Activated T-cell treated with anti-CD3 and anti-CD28 coated beads, Interleukin-2, amount 50 U/mL, for 48 hours (primary cell): ENCODE results near the gene MAP1LC3B.

Source experiments
- DNase-seq, 2 experiments: peaks; one replicate each; pipeline ENCODE4 v3.0.0-alpha.2; 2020

The MAP1LC3B gene

DNA sequence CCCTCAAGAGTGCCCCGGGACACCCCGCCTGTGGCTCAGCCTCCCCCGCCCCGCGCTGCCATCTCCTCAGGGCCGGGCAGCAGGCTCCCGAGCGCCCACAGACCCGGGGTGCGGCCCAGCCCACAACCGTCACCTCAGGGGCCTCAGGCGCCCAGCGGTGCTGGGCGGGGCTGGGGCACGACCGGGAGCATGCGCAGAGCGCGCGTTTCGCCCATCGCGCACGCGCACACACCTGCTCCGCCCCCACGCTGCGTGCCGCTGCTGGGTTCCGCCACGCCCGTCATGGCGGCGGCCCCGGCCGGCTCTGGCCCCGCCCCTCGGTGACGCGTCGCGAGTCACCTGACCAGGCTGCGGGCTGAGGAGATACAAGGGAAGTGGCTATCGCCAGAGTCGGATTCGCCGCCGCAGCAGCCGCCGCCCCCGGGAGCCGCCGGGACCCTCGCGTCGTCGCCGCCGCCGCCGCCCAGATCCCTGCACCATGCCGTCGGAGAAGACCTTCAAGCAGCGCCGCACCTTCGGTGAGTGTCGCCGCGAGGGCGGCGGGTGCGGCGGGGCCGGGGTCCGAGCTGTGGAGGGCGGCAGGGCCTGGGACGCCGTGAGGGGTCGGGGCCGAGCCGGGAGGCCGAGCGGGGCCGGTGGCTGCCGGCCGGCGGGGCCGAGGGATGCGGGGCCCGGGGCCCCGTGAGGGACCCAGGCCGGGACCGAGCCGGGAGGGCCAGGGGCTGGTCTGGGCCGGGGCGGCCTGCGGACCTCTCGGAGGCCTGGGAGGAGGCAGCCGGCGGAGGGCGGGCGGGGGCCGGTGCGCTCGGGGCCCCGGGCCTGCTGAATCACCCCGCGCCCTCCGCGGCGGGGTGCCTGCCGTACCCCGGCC, at the start of gene MAP1LC3B:
Gene MAP1LC3B, plus strand, starts transcription at position 387 of the 871 bp plus-strand sequence. Its CDS starts 92 bp downstream, at position 479.
- DNase-seq: peak; percentile 98 to 99

DNA sequence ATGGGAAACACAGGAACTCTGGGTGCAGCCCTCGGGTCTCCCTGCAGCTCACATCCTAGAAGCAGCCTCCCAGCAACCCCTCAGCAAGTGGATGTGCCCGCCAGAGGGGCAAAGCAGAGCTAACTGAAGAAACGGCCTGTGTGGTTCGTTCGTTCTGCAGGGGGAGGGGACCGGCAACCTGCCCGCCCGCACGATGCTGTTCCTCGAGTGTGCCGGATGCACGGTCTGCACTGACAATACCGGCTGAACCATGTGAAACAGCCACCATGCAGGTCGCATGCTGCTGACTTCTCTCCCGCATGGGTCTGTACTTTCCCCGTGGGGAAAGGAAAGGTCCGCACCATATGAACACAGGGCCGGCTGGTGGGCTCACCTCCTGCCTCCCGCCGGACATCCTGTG, 49.6 kb upstream of the MAP1LC3B start:
- DNase-seq: no peak

DNA sequence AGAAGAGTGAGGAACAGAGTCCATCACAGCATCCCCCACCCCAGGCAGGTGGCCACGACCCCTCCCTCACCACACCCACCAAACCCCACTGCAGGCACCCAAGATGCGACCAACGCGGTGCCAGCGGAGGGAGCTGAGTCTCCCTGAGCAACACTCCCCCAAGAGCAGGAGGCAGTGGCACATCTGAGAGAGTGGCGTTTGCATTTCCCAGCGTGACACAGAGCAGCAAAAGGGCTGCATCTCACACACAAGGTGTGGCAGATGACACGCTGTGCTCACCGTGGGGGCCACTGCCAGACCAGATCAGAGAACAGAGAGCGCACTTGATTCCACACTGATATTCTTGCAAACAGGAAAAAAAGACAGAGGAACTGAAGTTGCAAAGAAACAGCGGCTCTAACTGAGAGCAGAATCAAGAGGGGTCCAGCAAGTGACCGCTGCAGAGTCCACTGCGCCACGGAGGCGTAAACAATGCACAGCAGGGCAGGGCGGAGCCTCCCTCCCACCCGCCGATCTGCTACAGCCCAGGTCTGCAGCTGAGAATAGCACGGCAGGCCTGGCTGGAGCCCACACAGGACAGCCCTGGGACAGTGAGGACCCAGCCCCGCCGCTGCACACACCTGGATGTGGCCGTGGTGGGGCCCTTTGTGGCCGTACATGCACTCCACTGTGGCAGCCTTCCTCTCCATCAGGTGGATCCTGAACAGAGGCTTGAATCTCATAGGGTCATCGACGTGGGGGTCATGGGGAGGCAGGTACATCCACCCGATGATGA, 49.0 kb upstream of the MAP1LC3B start:
- no peak for DNase-seq

DNA sequence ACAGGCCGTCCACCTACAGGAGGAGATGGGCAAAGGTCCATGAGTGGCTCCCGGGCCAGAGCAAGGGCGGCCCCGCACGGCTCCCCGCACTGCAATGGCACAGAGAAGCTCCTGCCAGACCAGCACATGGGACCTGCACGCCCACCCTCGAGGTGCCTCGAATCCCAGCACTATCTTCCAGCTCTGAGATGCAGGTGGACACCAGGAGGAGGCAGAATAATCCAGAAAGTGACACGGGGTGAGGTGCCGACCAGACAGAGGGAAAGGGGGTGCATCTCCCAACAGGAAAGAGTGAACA, 48.4 kb upstream of the MAP1LC3B start:
- DNase-seq: no peak

DNA sequence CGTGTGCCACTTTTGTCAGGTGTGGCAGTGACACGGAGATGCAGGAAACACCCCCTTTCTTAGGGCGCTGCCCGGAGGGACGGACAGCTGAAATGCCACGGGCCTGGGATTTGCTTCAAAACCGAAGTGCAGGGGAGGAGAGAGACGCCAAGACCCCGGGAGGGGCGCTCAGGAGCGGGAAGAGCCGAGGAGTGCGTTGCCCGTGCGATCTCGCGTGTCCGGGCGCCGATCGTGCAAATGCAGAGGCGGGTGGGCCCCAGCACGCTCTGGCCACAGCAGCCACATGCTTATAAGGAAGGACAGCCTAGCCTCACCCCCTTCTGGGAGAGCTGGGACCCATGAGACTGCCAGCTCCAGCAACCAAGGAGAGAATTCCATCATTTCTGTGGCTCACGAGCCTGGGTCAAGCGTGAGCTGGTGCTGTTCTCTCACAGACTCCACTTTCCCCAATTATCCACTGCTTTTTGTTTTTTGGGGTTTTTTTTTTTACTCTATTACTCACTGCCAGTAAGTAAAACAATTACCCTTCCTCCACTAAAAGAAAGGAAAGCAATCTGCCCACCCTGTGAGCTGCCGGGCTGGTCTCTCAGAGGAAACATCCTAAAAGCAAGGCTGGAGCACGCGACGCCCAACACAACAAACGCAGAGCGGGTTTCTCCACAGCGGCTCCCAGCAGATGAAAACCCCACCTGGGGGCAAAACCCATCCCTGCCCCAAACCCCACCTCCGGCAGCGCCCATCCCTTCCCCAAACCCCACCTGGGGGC, 47.8 kb upstream of the MAP1LC3B start:
- DNase-seq: no peak

DNA sequence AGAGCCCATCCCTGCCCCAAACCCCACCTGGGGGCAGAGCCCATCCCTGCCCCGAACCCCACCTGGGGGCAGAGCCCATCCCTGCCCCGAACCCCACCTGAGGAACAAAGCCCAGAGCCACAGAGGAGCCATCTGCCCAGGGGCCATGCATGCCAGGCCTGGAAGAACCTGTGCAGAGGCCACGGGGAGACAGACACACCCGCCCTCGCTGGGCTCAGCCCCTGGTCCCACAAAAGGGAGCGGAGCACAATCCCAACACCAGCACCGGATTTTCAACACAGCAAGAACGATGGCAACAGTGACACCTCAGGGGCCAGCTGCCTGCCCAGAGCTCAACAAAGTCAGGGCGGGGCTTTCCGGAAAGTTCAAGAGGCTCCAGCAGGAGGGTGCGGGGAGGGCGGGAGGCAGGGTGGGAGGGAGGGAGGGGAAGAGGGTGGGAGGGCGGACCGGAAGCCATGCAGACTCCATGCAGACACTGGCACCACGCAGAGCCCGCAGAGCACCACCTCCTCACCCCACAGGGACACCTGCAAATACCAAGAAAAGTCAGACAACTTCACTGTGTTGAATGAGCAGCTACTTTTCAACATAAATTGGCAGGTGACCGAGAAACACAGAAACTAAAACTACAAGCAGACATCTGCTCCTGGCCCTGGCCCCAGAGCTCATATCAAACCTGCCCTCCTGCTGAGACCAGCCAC, 47.1 kb upstream of the MAP1LC3B start:
- peak; percentile 40 to 58 for DNase-seq

DNA sequence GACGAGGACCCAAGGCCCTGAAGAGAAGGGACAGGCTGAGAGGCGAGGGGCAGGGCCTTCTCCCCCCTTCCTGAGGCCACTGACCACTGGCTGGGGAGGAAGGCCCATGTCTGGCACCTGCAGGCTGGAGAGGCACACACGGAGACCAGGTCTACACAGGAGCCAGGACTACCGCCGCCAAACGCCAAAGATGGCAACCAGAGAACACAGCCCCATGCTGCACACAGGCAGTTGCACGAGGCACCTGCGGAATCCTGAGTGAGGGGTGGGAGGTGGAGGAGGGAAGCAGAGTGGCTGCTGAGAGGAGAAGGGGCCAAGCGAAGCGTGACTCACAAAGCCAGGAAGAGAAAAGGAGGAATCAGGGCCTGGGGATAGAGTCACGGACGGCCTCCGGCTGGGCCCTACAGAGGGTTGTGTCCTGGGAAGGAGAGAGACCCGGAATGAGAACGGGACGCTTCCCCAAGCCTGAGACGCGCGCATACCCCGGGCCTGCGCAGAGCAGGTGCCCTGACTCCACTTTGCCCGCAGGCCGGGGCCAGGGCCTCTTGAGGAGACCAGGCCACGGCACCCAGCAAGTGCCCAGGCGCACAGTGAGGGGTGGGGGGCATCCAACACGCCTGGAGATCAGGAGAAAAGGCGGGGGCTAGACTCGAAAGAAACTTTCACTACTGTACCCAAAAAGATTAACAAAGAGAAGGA, 46.3 kb upstream of the MAP1LC3B start:
- DNase-seq: no peak

DNA sequence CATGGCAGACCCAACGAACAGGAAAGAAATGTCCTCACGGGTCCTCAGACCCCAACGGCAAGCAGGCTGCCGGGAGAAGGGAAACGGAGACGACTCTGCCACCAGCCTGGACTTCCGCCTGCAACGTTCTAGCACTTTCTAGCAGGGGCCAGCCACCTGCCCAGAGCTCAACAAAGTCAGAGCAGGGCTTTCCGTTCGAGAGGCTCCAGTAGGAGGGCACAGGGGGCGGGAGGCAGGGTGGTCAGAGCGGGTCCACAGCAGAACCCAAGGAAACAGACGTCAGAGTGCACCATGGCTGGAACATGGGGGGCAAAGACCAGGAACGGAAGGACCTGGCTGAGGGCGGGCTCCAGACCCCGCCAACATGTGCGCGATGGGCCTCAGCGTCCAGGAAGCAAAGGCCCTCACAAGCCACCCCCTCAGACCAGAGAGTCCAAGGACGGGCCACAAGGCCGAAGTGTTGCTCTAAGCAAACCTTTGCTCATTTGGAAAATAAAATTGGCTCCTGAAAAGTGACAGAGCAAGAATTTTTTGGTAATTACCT, 45.5 kb upstream of the MAP1LC3B start:
- no peak for DNase-seq

DNA sequence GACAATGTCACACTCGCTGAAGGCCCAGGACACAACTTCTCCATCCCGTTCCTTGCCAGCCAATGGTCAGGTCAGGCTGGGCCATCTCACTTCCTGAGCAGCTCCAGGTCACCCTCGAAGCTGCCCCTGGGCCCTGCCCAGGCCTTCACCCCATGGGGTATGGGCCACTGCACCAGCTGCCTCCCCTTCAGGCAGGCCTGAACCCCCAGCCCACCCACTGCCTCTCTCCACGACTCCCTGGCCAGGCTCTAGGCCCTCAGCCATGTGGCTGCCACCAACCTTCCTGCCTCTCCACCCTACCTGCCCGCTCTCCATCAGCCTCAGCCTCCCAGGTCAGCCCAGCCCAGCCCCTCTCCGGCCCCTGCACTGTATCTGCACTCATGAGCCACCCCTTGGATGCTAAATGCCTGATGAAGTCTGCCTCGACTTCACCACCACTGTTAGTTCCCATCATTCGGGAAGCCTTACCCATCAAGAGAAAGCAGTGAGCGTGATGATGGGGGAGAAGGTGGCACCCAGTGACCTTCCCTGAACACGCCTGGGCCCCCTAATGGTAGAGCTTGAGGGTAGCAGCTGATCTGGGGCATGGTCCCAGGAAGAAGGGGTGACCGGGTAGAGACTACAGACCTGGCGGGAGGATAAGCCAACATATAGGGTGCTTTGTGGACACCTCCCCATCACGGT, 44.1 kb upstream of the MAP1LC3B start:
- DNase-seq: no peak

DNA sequence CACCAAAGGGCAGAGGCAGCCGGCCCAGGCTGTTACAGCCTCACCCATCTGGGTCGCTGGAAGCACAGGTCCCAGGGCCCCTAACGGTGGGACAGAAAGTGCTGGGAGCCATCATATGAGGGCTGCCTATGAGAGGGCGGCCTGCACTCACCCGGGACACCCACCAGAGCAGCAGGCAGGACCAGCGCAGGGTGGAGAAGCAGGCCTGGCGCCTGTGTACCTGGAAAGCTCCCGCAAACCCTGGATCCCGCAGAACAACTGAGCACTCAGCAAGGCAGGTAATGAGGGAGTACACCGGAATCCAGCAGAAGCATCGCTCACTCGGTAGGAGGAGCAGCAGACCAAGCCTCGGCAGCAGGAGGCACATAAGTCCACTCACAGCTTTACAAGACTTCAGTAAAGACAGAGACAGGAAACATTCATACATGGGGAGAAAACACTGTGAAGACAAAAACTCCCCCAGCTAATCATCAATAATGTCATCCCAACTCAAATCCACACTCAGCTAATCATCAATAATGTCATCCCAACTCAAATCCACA, 43.4 kb upstream of the MAP1LC3B start:
- no peak for DNase-seq

DNA sequence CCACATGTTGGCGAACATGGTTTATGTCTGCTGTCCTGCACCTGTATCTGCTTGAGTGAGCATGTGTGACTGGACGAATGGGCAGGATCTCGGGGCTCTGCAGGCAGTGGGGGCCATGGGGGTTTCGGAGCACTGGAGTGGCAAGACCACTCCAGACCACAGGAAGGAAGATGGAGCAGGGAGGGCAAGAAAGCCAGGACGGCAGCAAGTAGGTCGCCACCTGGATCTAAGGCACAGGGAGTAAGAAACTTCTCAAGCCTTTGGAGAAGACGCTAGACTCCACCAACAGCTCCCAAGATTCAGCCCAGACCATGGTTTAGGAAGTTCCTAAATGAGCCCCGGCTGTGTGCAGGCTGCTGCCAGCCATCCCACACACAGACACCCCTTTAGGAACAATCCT, 42.1 kb upstream of the MAP1LC3B start:
- DNase-seq: no peak

DNA sequence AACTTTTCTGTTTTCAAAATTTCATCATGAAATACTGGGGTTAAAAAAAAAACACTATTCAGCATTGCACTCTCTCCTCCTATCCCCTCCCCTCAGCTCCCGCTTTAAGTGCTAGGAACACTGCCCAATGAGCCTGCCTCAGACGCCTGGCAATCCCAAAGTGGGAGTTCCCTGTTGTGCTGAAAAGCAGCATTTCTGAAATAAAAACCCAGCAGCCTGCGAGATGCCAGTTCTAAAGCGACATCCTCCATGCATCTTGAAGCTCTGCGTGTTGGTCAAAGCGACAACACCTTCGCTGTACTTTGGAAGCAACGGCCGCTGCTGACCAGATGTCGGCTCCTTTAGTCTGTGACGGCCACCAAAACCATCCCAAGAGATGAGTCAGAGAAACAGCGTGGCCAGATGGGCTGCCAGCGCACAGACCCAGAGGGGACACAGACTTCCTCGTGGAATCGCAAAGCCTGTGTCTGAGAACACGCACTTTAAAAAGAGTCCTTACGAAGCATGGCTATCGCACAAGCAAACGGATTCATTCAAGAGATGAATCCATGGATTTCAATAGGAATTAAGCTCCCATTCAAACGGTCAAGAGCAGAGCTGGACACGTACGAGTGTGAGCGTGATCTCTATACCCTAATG, 41.3 kb upstream of the MAP1LC3B start:
- no peak for DNase-seq

DNA sequence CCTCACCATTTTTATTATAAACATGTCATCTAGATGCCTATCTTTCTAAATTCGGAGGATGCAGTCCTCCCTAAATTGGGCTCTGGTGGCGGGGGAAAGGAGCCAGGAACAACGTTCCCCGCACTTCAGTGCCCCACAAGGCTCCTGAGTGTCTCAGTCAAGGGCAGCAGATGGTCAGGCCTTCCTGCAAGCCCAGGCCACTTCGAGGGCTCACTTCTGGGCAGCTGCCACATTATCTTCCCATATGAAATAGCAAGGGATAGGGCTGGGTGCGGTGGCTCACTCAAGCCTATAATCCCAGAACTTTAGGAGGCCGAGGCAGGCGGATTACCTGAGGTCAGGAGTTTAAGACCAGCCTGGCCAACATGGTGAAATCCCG, 40.8 kb upstream of the MAP1LC3B start:
- DNase-seq: no peak

DNA sequence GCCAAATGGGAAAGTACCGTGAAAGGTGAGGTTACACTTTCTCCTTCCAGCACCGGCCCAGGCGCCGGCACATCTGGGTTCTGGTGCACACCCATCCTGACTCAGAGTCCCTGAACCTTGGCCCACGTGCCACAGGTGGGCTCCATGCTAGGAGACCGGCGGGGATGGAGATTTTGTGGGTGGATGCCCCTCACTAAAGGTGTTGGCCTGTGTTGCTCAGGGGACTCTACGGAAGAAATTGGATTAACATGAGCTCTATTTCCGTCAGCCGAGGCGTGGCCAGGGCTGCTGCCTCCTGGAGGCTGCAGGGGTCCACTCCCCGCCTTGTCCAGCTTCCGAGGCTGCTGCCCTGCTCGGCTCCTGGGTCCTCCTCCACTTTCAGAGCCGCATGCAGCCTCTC, 39.3 kb upstream of the MAP1LC3B start:
- no peak for DNase-seq

DNA sequence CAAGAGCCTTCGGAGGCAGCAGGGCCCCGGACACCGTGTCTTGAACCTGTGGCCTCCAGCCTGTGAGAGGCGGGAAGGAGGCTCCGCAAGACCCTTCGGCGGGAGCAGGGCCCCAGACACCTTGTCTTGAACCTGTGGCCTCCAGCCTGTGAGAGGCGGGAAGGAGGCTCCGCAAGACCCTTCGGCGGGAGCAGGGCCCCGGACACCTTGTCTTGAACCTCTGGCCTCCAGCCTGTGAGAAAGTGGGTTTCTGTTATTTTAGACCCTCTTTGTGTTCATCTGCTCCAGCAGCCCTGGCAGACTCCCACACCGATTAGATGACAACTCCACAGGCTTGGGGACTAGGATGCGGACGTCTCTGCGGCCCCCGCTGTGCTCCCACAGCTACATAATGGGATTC, 38.5 kb upstream of the MAP1LC3B start:
- DNase-seq: no peak

DNA sequence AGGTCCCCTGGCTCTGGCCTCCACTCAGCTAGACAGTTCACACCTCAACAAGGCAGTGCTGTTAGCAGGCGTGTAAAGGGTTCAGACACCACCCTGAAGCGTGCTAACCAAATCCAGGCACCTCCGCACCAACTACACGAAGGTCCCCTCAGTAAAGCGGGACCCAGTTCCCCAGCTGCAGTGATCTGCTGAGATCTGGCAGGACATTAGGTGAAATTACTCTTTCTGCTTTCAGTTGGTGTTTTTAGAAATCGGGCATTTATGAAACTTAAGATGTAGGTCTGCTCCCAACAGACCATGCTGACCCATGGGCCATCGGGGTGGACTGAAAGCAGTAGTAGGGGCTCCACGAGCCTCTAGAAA, 35.7 kb upstream of the MAP1LC3B start:
- DNase-seq: no peak

DNA sequence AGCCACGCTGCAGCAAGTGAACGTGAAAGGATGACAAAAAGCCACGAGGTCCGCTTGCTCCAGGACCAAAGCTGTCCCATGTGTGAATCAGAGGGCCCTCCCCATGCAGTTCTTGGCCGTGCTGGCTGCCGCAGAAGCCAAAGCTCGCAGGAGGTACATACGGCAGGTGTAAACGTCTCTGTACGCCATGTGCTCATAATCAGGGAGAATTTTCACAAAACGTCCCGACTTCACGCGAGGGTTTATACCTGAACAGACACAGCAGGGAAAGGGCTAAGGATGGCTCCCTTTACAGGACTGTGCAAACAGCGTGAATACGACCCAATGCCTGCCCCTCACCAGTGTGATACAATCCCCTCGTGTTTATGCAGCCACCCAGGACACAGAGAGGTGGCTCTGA, 33.9 kb upstream of the MAP1LC3B start:
- DNase-seq: no peak

DNA sequence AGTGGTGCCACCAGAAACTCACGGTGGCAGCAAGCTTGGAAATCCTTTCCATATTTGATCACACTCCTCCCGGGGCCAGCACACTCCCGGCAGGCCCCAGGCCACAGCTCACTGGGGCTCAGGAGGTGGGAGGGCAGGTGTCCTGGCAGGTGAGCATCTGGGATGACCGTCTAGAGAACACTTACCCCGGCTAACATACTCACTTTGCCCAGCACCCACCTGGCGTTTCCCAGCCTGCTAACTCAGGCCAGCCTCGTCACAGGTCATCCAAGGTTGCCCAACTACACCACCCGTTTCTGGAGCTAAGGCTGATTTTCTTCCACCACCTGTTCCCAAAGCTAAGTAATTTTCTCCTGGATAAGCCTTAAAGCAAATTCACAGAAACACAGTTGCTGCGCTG, 33.4 kb upstream of the MAP1LC3B start:
- DNase-seq: no peak

DNA sequence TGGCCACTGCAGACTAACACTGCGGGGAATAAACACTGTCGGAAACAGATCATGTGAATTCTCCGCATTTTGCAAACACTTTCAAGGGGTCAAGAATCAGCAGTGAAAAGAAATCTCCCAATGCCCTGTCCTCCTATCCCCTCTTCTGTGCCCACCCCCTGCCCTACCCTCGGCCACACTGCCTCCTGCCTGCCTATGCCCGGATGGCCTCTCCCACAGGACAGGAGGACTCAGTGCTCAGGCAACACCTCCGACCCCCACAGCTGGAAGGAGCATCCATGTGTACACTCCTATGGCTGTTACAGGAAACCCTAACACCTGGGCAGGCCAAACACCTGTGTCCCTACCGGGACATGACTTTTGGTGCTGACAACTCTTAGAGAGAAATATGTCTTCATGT, 33.0 kb upstream of the MAP1LC3B start:
- DNase-seq: no peak

DNA sequence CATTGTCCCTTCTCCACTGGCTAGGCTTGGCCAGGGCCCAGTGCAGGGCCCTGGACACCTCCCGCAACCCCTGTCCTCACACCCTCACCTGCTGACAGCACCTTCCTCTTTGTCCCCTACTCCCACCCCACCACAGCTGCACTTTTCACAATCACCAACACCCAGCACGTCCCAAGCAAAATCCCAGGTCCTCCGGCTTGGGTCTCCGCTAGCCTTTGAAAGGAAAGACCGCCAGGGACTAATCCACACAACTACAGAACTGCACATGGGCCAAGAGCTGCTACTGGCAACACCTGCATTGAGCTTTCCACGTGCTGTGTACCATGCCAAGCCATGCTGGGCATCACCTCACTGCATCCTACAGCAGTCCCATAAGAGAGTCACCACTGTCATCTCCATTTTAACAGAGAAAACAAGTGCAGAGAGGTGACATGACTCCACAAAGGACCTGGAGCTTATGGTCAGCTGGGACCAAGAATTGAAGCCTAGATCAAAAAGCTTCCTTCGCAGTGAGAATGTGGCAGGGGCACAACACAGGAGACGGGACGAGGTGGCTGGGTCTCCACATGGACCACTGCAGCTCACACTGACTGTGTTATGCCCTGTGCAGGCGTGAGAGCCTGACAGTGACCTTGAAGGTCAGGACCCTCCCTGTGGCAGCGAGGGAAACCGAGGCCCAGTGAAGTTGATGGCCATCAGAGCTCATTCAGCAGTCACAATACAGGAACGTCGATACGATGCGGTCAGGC, 31.1 kb upstream of the MAP1LC3B start:
- DNase-seq: no peak
